HepG2 (cell line): ENCODE measurements around the gene HDLBP. TPM values are rescaled to one million over a fixed set of nuclear protein-coding genes. Genes with fewer than 3 reads are reported as not detected.

ENCODE experiments used
- ATF7 ChIP-seq, 2 experiments: fragments of 450-650 bp in 1 of 2; sonication (generic) in 1 of 2; formaldehyde crosslinking in 1 of 2; IDR thresholded peaks; 2 replicates each; pipeline versions ENCODE4 v1.4.0 to v1.6.1; 2016 to 2020; ENCODE audit warnings: antibody characterized with exemption in 1 of 2, mild to moderate bottlenecking in 1 of 2, missing genetic modification reagents in 1 of 2
- FOXO1 ChIP-seq: sonication (generic); formaldehyde crosslinking; IDR thresholded peaks from 2 replicates; pipeline ENCODE4 v1.4.0; 2020; ENCODE audit warnings: missing genetic modification reagents
- HIVEP1 ChIP-seq: sonication (generic); formaldehyde crosslinking; IDR thresholded peaks from 2 replicates; pipeline ENCODE4 v1.4.0; 2020; ENCODE audit warnings: mild to moderate bottlenecking, missing genetic modification reagents
- HMG20B ChIP-seq: conservative IDR thresholded peaks from 2 replicates; pipeline ENCODE4 v1.6.1; 2016; ENCODE audit warnings: missing genetic modification reagents, missing compliant biosample characterization
- HNRNPUL1 ChIP-seq: fragments of 200-400 bp; formaldehyde crosslinking; IDR thresholded peaks from 2 replicates; pipeline ENCODE4 v1.6.1; 2017; ENCODE audit warnings: low read depth, mild to moderate bottlenecking, low read length, moderate library complexity
- NFE2 ChIP-seq: sonication (generic); formaldehyde crosslinking; IDR thresholded peaks from 2 replicates; pipeline ENCODE4 v1.4.0; 2020; ENCODE audit warnings: missing genetic modification reagents
- NONO ChIP-seq, 2 experiments: fragments of 450-650 bp in 1 of 2; sonication (generic) in 1 of 2; formaldehyde crosslinking in 1 of 2; IDR thresholded peaks in 1 of 2; conservative IDR thresholded peaks in 1 of 2; 2 replicates each; pipeline versions ENCODE4 v1.6.1 to v1.8.0; 2017 to 2022; ENCODE audit warnings: mild to moderate bottlenecking in 1 of 2, missing genetic modification reagents in 1 of 2, moderate library complexity in 1 of 2
- NR3C1 ChIP-seq: sonication (generic); formaldehyde crosslinking; IDR thresholded peaks from 2 replicates; pipeline ENCODE4 v1.4.0; 2020; ENCODE audit warnings: missing genetic modification reagents
- REL ChIP-seq: sonication (generic); formaldehyde crosslinking; conservative IDR thresholded peaks from 2 replicates; pipeline ENCODE4 v1.8.0; 2022; ENCODE audit warnings: mild to moderate bottlenecking, missing genetic modification reagents, moderate library complexity
- STAG1 ChIP-seq: sonication (generic); formaldehyde crosslinking; IDR thresholded peaks from 2 replicates; pipeline ENCODE4 v1.4.0; 2020; ENCODE audit warnings: missing genetic modification reagents
- ZBTB10 ChIP-seq: sonication (generic); formaldehyde crosslinking; IDR thresholded peaks from 2 replicates; pipeline ENCODE4 v1.4.0; 2020; ENCODE audit warnings: missing genetic modification reagents, borderline replicate concordance
- ZBTB7B ChIP-seq: sonication (generic); formaldehyde crosslinking; IDR thresholded peaks from 2 replicates; pipeline ENCODE4 v1.4.0; 2020; ENCODE audit warnings: missing genetic modification reagents
- ZC3H4 ChIP-seq: sonication (generic); formaldehyde crosslinking; IDR thresholded peaks from 2 replicates; pipeline ENCODE4 v1.4.0; 2020; ENCODE audit warnings: missing genetic modification reagents, borderline replicate concordance
- ZFAT ChIP-seq: sonication (generic); formaldehyde crosslinking; conservative IDR thresholded peaks from 2 replicates; pipeline ENCODE4 v1.8.1; 2023; ENCODE audit warnings: missing genetic modification reagents, inconsistent platforms
- ZNF121 ChIP-seq: sonication (generic); formaldehyde crosslinking; IDR thresholded peaks from 2 replicates; pipeline ENCODE4 v1.5.0; 2020; ENCODE audit warnings: mild to moderate bottlenecking, missing genetic modification reagents
- ZNF331 ChIP-seq: sonication (generic); formaldehyde crosslinking; IDR thresholded peaks from 2 replicates; pipeline ENCODE4 v1.4.0; 2020; ENCODE audit warnings: missing genetic modification reagents
- ZNF350 ChIP-seq: sonication (generic); formaldehyde crosslinking; IDR thresholded peaks from 2 replicates; pipeline ENCODE4 v1.4.0; 2020; ENCODE audit warnings: mild to moderate bottlenecking, low read depth, missing genetic modification reagents, borderline replicate concordance
- ZNF660 ChIP-seq: sonication (generic); formaldehyde crosslinking; IDR thresholded peaks from 2 replicates; pipeline ENCODE4 v1.5.1; 2020; ENCODE audit warnings: mild to moderate bottlenecking, low read depth, missing genetic modification reagents, borderline replicate concordance
- polyA plus RNA-seq, 8 experiments: library from polyadenylated mRNA; depleted of rRNA in 3 of 8; stranded (reverse) in 7 of 8; unstranded in 1 of 8; fragments of >200 nt; fragmentation: Illumina TruSeq in 4 of 8; extraction: Trizol in 4 of 8; gene quantifications; 2 replicates each; pipeline versions ENCODE4 v1.2.1 to v1.2.3, GENCODE V29; 2011 to 2016; ENCODE audit warnings: low read depth in 4 of 8, missing spikeins in 1 of 8, mixed read lengths in 1 of 8; ENCODE audit not compliant: insufficient read depth in 1 of 8
- total RNA-seq, 5 experiments: library from RNA; depleted of rRNA; stranded (reverse); fragments of >200 nt; fragmentation: Illumina TruSeq; extraction: Trizol; gene quantifications; 2 replicates each; pipeline ENCODE4 v1.2.3, GENCODE V29; 2016; ENCODE audit warnings: low read depth in 1 of 5
- TF ChIP-seq, protein P1 (sequence below): sonication (generic); formaldehyde crosslinking; IDR thresholded peaks from 2 replicates; pipeline ENCODE4 v1.8.1; 2022; ENCODE audit warnings: low read depth, mild to moderate bottlenecking, missing genetic modification reagents
- TF ChIP-seq, protein P2 (sequence below): sonication (generic); formaldehyde crosslinking; IDR thresholded peaks from 2 replicates; pipeline ENCODE4 v1.4.0; 2020; ENCODE audit warnings: mild to moderate bottlenecking, missing genetic modification reagents

The HDLBP gene
- total and polyA plus RNA-seq, 2 of the 13 experiments (the other 11 are each of a cell fraction or from before 2014, with no cell fraction given) = 464 to 707 TPM

GRCh38 chr2:241315093-241315878 is at the start of gene HDLBP (continued):
- TF ChIP-seq ZNF331 (CRISPR knock-in tag) = peak; percentile 75; the same call in 1 of the 2 replicates
- peak; percentile 78; the same call in 1 of the 2 replicates for TF ChIP-seq ZBTB7B
- TF ChIP-seq ZC3H4 = peak; percentile 90
- TF ChIP-seq ZNF121 = no peak; the same call in 1 of the 2 replicates
- TF ChIP-seq FOXO1 (CRISPR knock-in tag) = peak; percentile 55
- peak; percentile 8; the same call in 1 of the 2 replicates for TF ChIP-seq REL
- no peak for TF ChIP-seq NONO (IDR thresholded peaks at IDR 0.05)
- peak; percentile 86 for TF ChIP-seq NONO (CRISPR knock-in tag; conservative IDR thresholded peaks at IDR 0.05)
- peak; percentile 92 for TF ChIP-seq ZNF350 (CRISPR knock-in tag)
- peak; percentile 77 for TF ChIP-seq ATF7 (IDR thresholded peaks at IDR 0.05)
- TF ChIP-seq ATF7 (CRISPR knock-in tag; IDR thresholded peaks at IDR 0.05) = peak; percentile 69
- TF ChIP-seq ZNF660 (CRISPR knock-in tag) = 0 out of 2 replicates have a peak, but pooled peaks have one; percentile 34
- TF ChIP-seq NR3C1 (CRISPR knock-in tag) = no peak
- TF ChIP-seq ZBTB10 (CRISPR knock-in tag) = peak; percentile 82; the same call in 1 of the 2 replicates
- TF ChIP-seq, protein P1, sequence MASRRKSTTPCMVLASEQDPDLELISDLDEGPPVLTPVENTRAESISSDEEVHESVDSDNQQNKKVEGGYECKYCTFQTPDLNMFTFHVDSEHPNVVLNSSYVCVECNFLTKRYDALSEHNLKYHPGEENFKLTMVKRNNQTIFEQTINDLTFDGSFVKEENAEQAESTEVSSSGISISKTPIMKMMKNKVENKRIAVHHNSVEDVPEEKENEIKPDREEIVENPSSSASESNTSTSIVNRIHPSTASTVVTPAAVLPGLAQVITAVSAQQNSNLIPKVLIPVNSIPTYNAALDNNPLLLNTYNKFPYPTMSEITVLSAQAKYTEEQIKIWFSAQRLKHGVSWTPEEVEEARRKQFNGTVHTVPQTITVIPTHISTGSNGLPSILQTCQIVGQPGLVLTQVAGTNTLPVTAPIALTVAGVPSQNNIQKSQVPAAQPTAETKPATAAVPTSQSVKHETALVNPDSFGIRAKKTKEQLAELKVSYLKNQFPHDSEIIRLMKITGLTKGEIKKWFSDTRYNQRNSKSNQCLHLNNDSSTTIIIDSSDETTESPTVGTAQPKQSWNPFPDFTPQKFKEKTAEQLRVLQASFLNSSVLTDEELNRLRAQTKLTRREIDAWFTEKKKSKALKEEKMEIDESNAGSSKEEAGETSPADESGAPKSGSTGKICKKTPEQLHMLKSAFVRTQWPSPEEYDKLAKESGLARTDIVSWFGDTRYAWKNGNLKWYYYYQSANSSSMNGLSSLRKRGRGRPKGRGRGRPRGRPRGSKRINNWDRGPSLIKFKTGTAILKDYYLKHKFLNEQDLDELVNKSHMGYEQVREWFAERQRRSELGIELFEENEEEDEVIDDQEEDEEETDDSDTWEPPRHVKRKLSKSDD (CRISPR knock-in tag) = peak; percentile 94
- peak; percentile 79 for TF ChIP-seq HIVEP1
- peak; percentile 21; the same call in 1 of the 2 replicates for TF ChIP-seq STAG1
- TF ChIP-seq ZFAT = no peak
- TF ChIP-seq NFE2 (CRISPR knock-in tag) = no peak
- TF ChIP-seq, protein P2, sequence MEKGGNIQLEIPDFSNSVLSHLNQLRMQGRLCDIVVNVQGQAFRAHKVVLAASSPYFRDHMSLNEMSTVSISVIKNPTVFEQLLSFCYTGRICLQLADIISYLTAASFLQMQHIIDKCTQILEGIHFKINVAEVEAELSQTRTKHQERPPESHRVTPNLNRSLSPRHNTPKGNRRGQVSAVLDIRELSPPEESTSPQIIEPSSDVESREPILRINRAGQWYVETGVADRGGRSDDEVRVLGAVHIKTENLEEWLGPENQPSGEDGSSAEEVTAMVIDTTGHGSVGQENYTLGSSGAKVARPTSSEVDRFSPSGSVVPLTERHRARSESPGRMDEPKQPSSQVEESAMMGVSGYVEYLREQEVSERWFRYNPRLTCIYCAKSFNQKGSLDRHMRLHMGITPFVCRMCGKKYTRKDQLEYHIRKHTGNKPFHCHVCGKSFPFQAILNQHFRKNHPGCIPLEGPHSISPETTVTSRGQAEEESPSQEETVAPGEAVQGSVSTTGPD (CRISPR knock-in tag) = no peak
- no peak; the same call in none of the 2 replicates for TF ChIP-seq HMG20B (CRISPR knock-in tag)
- TF ChIP-seq HNRNPUL1 = no peak
